HG03558 (cell line): ENCODE results near the gene ZFC3H1.
"Not testable (repeated sequence)": the region's sequence is repeated elsewhere in the genome, so short reads cannot be mapped to it uniquely, and the experiment has no call there.

Source experiments
- ATAC-seq: cut with Tn5 transposase; IDR thresholded peaks from one replicate; pipeline ENCODE4 v1.9.1; 2021; ENCODE audit warnings: moderate number of reproducible peaks; ENCODE audit not compliant: unreplicated experiment; ENCODE audit errors: extremely low read depth

ZFC3H1 gene, protein sequence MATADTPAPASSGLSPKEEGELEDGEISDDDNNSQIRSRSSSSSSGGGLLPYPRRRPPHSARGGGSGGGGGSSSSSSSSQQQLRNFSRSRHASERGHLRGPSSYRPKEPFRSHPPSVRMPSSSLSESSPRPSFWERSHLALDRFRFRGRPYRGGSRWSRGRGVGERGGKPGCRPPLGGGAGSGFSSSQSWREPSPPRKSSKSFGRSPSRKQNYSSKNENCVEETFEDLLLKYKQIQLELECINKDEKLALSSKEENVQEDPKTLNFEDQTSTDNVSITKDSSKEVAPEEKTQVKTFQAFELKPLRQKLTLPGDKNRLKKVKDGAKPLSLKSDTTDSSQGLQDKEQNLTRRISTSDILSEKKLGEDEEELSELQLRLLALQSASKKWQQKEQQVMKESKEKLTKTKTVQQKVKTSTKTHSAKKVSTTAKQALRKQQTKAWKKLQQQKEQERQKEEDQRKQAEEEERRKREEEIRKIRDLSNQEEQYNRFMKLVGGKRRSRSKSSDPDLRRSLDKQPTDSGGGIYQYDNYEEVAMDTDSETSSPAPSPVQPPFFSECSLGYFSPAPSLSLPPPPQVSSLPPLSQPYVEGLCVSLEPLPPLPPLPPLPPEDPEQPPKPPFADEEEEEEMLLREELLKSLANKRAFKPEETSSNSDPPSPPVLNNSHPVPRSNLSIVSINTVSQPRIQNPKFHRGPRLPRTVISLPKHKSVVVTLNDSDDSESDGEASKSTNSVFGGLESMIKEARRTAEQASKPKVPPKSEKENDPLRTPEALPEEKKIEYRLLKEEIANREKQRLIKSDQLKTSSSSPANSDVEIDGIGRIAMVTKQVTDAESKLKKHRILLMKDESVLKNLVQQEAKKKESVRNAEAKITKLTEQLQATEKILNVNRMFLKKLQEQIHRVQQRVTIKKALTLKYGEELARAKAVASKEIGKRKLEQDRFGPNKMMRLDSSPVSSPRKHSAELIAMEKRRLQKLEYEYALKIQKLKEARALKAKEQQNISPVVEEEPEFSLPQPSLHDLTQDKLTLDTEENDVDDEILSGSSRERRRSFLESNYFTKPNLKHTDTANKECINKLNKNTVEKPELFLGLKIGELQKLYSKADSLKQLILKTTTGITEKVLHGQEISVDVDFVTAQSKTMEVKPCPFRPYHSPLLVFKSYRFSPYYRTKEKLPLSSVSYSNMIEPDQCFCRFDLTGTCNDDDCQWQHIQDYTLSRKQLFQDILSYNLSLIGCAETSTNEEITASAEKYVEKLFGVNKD (N-terminal part only)

DNA sequence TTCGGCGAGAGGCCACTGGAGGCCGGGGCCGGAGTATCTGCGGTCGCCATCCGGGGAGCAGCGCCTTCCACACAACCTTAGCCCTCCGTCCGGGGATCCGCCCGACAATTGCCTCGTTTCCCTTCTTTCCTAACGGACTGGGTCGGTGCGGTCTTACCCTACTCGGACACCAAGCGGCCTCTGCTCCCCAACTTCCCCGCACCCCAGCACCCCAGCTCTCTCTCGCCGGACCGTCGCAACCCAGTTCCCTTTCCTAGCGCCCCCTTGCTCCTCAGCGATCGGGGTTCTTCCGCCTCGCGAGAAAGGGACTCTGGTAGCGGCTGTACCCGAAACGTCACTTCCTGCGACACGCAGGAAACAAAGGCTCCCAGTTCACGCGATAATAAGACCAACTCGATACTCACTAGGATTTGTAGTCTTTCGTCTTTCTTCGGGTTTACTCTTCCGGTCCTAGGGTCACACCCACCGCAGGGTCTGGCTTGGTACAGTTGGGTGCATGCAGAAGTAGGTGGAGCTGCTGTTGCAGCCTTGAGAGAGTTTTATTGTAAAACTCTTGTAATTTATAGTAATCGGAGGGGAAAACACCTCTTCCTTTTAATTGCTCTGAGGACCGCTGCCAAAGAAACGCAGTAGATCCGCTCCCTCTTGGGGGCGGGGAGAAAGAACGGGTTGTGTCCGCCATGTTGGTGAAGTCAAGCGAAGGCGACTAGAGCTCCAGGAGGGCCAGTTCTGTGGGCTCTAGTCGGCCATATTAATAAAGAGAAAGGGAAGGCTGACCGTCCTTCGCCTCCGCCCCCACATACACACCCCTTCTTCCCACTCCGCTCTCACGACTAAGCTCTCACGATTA is at the start of gene ZFC3H1, which contains the start of gene THAP2:
ZFC3H1 (minus strand) TSS at position 288 of the 850 bp plus-strand sequence; CDS start at position 50, 238 bp downstream.
THAP2 (plus strand) TSS at position 741 of the 850 bp plus-strand sequence. CDS start 209 bp downstream, outside the sequence.
- ATAC-seq, result peak; percentile 89

DNA sequence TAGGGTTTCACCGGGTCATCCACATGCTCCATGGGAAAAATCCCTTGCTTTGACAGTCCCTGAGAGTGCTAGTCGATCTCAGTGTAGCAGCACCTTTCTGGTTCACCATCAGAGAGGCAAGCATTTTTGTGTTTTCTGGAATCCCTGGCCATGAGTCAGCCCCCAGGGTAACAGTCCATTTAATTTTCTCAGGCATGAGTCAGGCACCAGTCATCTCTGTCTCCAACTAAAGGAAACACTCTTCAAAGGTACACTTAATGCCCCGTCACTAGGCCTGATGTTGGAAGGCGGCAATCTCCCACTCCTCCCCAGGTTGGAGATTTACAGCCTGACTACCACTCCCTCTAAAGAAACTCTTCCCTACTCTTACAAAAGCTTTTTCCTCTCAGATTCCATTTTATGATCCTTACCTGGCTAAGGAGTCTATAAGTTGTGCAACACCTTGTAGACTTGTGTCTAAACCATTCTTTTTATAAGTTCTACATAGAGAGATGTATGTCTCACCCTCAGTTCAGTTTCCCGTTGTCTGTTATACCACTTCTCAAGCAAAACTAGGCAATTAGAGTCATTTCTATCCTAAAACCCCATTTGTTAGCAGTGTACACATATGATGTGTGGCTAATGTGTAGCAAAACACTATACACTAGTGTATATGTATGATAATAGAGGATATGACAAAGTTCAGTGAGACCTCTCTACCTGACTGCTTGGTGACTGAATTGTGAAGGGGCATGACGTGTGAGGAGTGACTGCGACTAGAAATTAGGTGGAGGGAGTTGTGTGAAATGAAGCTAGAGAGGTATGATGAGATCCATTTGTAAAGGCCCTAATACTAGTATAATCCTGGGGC is 46.9 kb upstream of the ZFC3H1 start:
- ATAC-seq, result no peak

- ATAC-seq, result no peak
Observed at GRCh38 chr12:71708658-71709057, 45.0 kb upstream of the ZFC3H1 start.

DNA sequence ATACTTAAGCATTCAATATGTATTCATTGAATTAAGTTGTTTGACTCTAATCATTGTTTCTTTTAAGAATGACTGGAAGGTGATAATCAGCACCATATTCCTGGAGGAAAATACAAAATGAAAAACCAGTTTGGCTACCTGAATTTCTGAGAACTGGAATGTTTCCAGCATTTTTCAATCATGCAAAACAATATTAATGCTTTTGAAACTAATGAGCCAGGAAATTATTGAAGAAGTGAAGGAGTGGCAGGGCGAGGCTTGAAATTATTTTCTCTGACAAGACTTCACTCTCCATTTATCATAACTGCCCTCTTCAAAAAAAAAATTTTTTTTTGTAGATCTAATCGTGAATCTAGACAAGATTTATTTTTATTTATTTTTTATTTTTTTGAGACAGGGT is 41.3 kb upstream of the ZFC3H1 start:
- no peak for ATAC-seq

DNA sequence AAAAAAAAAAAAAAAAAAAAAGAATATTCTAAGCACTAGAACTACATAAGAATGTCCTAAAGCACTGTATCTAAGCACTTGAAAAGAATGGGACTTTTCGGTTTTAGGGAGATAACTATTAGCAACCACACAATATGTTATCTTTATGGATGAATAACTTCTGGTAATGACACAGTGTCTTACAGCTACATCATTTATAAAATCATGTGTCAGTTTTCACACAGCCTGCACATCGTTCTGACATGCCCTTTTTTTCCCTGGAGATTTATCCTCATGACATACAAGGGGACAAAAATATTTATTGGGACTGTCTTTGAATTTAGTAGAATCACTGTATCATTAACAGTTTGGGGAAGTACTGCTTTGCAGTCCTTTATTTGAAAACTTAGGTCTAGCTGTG is 39.6 kb upstream of the ZFC3H1 start:
- no peak for ATAC-seq

DNA sequence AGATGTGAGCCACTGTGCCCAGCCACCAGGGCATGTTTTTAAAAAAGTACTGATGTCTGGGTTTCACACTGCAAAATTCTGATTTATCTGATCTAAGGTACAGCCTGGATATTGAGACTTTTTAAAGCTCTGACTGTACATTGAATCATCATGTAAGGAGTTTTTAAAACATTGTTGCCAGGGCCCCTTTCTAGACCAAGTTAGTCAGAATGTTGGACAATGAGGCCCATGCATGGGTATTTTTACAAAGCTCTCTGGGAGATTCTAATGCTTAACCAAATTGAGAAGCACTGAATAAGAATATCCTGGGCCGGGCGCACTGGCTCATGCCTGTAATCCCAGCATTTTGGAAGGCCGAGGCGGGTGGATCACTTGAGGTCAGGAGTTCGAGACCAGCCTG is 38.9 kb upstream of the ZFC3H1 start:
- ATAC-seq, result no peak

- ATAC-seq, result not testable (repeated sequence)
Observed at GRCh38 chr12:71702181-71702580, 38.5 kb upstream of the ZFC3H1 start.

GRCh38 chr12:71695782-71696181 is 32.1 kb upstream of the ZFC3H1 start:
- ATAC-seq, result no peak

- peak; percentile 87 for ATAC-seq
Observed at GRCh38 chr12:71694099-71694820, 30.6 kb upstream of the ZFC3H1 start.

DNA sequence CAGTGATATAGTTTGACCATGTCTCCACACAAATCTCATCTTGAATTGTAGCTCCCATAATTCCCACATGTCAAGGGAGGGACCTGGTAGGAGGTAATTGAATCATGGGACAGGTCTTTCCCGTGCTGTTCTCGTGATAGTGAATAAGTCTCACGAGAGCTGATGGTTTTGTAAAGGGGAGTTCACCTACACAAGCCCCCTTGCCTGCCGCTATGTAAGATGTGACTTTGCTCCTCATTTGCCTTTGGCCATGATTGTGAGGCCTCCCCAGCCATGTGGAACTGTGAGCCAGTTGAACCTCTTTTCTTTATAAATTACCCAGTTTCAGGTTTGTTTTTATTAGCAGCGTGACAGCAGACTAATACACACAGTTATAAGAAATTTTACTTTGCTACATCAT is 30.0 kb upstream of the ZFC3H1 start:
- not testable (repeated sequence) for ATAC-seq

GRCh38 chr12:71693126-71693525 is 29.5 kb upstream of the ZFC3H1 start:
- no peak for ATAC-seq

- no peak for ATAC-seq
Observed at GRCh38 chr12:71691504-71692129, 28.0 kb upstream of the ZFC3H1 start.

DNA sequence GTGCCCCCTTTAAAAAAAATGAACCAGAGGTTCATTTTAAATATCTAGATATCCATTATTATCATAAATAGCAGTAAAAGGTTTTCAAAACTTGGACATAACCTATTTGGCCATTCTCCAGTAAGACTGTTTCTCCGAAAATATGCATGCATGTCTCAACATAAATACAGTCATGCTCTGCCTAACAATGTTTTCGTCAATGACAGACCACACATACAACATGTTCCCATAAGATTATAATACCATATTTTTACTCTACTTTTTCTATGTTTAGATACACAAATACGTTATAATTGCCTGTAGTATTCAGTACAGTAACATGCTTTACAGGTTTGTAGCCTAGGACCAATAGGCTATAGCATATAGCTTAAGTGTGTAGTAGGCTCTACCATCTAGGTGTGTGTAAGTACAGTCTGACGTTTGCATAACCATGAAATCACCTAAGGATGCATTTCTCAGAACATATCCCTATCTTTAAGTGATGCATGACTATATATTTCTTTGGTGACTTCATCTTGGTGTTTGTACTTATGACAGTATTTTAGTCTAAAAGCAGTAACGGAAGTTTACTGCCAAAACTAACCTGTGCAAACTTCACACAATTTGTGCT is 25.4 kb upstream of the ZFC3H1 start:
- no peak for ATAC-seq

- ATAC-seq, result not testable (repeated sequence)
Observed at GRCh38 chr12:71687172-71687571, 23.5 kb upstream of the ZFC3H1 start.

- no peak for ATAC-seq
Observed at GRCh38 chr12:71686658-71687025, 23.0 kb upstream of the ZFC3H1 start.

- ATAC-seq, result peak; percentile 65
Observed at GRCh38 chr12:71685914-71686657, 22.4 kb upstream of the ZFC3H1 start, which contains the start of gene TMEM19. TMEM19 (plus strand) TSS chr12:71686082; CDS start chr12:71686681, 599 bp downstream.
